AG10803 (cell line): ENCODE measurements around the gene KCNMA1.

Experiments
- DNase-seq: peaks from one replicate; pipeline ENCODE4 v3.0.0; 2010; ENCODE audit warnings: low read depth
- H3K4me3 ChIP-seq: 2 replicates; pipeline ENCODE4 v1.5.1; 2011; ENCODE audit warnings: mild to moderate bottlenecking, low read length, control low read depth
- CTCF ChIP-seq: conservative IDR thresholded peaks from 2 replicates; pipeline ENCODE4 v1.5.1; 2011; ENCODE audit warnings: mild to moderate bottlenecking, low read length, control low read depth, inconsistent platforms

KCNMA1 gene

GRCh38 chr10:77633376-77633775 is 4.2 kb downstream of the KCNMA1 start:
- no peak overlapping the region for H3K4me3 ChIP-seq
- no peak for DNase-seq
- TF ChIP-seq CTCF, result no peak

- DNase-seq, result no peak
- TF ChIP-seq CTCF, result no peak
Measured at GRCh38 chr10:77631241-77631640, 6.4 kb downstream of the KCNMA1 start.

GRCh38 chr10:77630507-77630848 is 7.1 kb downstream of the KCNMA1 start:
- H3K4me3 ChIP-seq, result no peak overlapping the region
- TF ChIP-seq CTCF, result no peak
- DNase-seq, result no peak

More at GRCh38 chr10:77631241-77631640, 6.4 kb downstream of the KCNMA1 start:
- H3K4me3 ChIP-seq, result no peak overlapping the region

- DNase-seq, result peak; percentile 36
- no peak for TF ChIP-seq CTCF
- no peak overlapping the region for H3K4me3 ChIP-seq
Measured at GRCh38 chr10:77629775-77630506, 7.7 kb downstream of the KCNMA1 start.

- DNase-seq, result no peak
- no peak for TF ChIP-seq CTCF
- H3K4me3 ChIP-seq, result no peak overlapping the region
Measured at GRCh38 chr10:77628906-77629730, 8.5 kb downstream of the KCNMA1 start.

GRCh38 chr10:77626266-77626935 is 11.2 kb downstream of the KCNMA1 start:
- no peak for TF ChIP-seq CTCF
- H3K4me3 ChIP-seq, result no peak overlapping the region
- DNase-seq, result peak; percentile 91
